GM23338 (cell line): ENCODE measurements around the gene SNX1. TPM values are rescaled to one million over a fixed set of nuclear protein-coding genes. Genes with fewer than 3 reads are reported as not detected.

Experiments
- ATAC-seq: fragments of 200-7000 bp; cut with Tn5 transposase; 3 replicates; pipeline ENCODE4 v1.9.1; 2020
- DNase-seq: peaks from one replicate; pipeline ENCODE4 v3.0.0-alpha.2; 2015; ENCODE audit warnings: low spot score
- H2AFZ ChIP-seq: fragments of 200-600 bp; sonication (generic); 2 replicates; pipeline ENCODE4 v1.8.0; 2016; ENCODE audit warnings: antibody characterized with exemption, mild to moderate bottlenecking, moderate library complexity
- H3F3A ChIP-seq: fragments of 200-600 bp; sonication (generic); replicated peaks from 2 replicates; pipeline ENCODE4 v1.8.0; 2017; ENCODE audit warnings: antibody characterized with exemption, mixed run types, low read depth
- H3K27ac ChIP-seq: fragments of 200-600 bp; sonication (generic); 2 replicates; pipeline ENCODE4 v1.6.1; 2016; ENCODE audit warnings: low read depth
- H3K27me3 ChIP-seq: fragments of 200-600 bp; sonication (generic); 2 replicates; pipeline ENCODE4 v1.8.0; 2016; ENCODE audit warnings: mild to moderate bottlenecking, mixed run types, moderate library complexity; ENCODE audit not compliant: insufficient read depth
- H3K36me3 ChIP-seq: fragments of 200-600 bp; sonication (generic); 2 replicates; pipeline ENCODE4 v1.8.0; 2016; ENCODE audit warnings: mild to moderate bottlenecking; ENCODE audit not compliant: insufficient read depth
- H3K4me1 ChIP-seq: fragments of 200-600 bp; sonication (generic); 2 replicates; pipeline ENCODE4 v1.8.0; 2016; ENCODE audit warnings: mild to moderate bottlenecking, moderate library complexity; ENCODE audit not compliant: insufficient read depth
- H3K4me2 ChIP-seq: fragments of 200-600 bp; sonication (generic); 2 replicates; pipeline ENCODE4 v1.7.1; 2017; ENCODE audit warnings: mixed run types
- H3K4me3 ChIP-seq: fragments of 200-600 bp; sonication (generic); 2 replicates; pipeline ENCODE4 v1.6.1; 2016; ENCODE audit warnings: mixed run types
- H3K79me2 ChIP-seq: fragments of 200-600 bp; sonication (generic); replicated peaks from 2 replicates; pipeline ENCODE4 v1.8.0; 2017; ENCODE audit warnings: mild to moderate bottlenecking; ENCODE audit not compliant: insufficient read depth
- H3K9me2 ChIP-seq: fragments of 200-600 bp; sonication (generic); 2 replicates; pipeline ENCODE4 v1.8.0; 2017; ENCODE audit not compliant: insufficient read depth
- H4K20me1 ChIP-seq: fragments of 200-600 bp; sonication (generic); replicated peaks from 2 replicates; pipeline ENCODE4 v1.8.0; 2017; ENCODE audit warnings: mild to moderate bottlenecking; ENCODE audit not compliant: insufficient read depth
- H3K27ac Mint-ChIP-seq: 2 replicates; pipeline ENCODE4 v1.8.0; 2020; ENCODE audit warnings: inconsistent platforms, mild to moderate bottlenecking, moderate library complexity, mixed read lengths
- H3K27me3 Mint-ChIP-seq: 3 replicates; pipeline ENCODE4 v1.8.0; 2022; ENCODE audit warnings: low read depth, mild to moderate bottlenecking, moderate library complexity, mixed read lengths, inconsistent platforms; ENCODE audit not compliant: insufficient read depth, poor library complexity
- H3K36me3 Mint-ChIP-seq: 3 replicates; pipeline ENCODE4 v1.8.0; 2021; ENCODE audit warnings: low read depth, mild to moderate bottlenecking, inconsistent platforms, moderate library complexity, mixed read lengths
- H3K4me1 Mint-ChIP-seq: 3 replicates; pipeline ENCODE4 v1.8.0; 2020; ENCODE audit warnings: mild to moderate bottlenecking, inconsistent platforms, mixed read lengths
- H3K4me3 Mint-ChIP-seq: 3 replicates; pipeline ENCODE4 v1.8.0; 2021; ENCODE audit warnings: moderate library complexity, mild to moderate bottlenecking, inconsistent platforms, mixed read lengths
- H3K9me3 Mint-ChIP-seq: 3 replicates; pipeline ENCODE4 v1.8.0; 2020; ENCODE audit warnings: moderate library complexity, mild to moderate bottlenecking, inconsistent platforms, mixed read lengths
- CREB1 ChIP-seq: fragments of 250-450 bp; sonication (Bioruptor Pico); IDR thresholded peaks from 2 replicates; pipeline ENCODE4 v1.5.0; 2020; ENCODE audit warnings: low read depth, mild to moderate bottlenecking, moderate library complexity
- EZH2 ChIP-seq: fragments of 200-600 bp; sonication (generic); IDR thresholded peaks from one replicate; pipeline ENCODE4 v1.8.0; 2017; ENCODE audit warnings: antibody characterized with exemption, mild to moderate bottlenecking, low read depth; ENCODE audit not compliant: unreplicated experiment
- EZH2phosphoT487 ChIP-seq: fragments of 200-600 bp; sonication (generic); IDR thresholded peaks from one replicate; pipeline ENCODE4 v1.8.1; 2018; ENCODE audit warnings: antibody characterized with exemption; ENCODE audit not compliant: unreplicated experiment
- JUNB ChIP-seq: IDR thresholded peaks from one replicate; pipeline ENCODE4 v1.6.1; 2016; ENCODE audit warnings: antibody characterized with exemption; ENCODE audit not compliant: unreplicated experiment
- NANOG ChIP-seq: IDR thresholded peaks from 2 replicates; pipeline ENCODE4 v1.6.1; 2016; ENCODE audit warnings: antibody characterized with exemption, borderline replicate concordance
- POLR2AphosphoS5 ChIP-seq: IDR thresholded peaks from 2 replicates; pipeline ENCODE4 v1.6.1; 2016; ENCODE audit warnings: antibody characterized with exemption, low read depth
- STAT1 ChIP-seq: IDR thresholded peaks from one replicate; pipeline ENCODE4 v1.6.1; 2016; ENCODE audit warnings: antibody characterized with exemption; ENCODE audit not compliant: unreplicated experiment
- ZNF114 ChIP-seq: fragments of 250-450 bp; sonication (Bioruptor Pico); IDR thresholded peaks from 2 replicates; pipeline ENCODE4 v1.5.0; 2020; ENCODE audit warnings: mild to moderate bottlenecking, moderate library complexity
- ZNF331 ChIP-seq: fragments of 250-450 bp; sonication (Bioruptor Pico); IDR thresholded peaks from 2 replicates; pipeline ENCODE4 v1.5.0; 2020; ENCODE audit warnings: low read depth, mild to moderate bottlenecking, moderate library complexity
- polyA plus RNA-seq: library from polyadenylated mRNA; unstranded; fragments of >200 nt; fragmentation: Nextera tagmentation; extraction: Ambion mirVana; gene quantifications from 2 replicates; pipeline ENCODE4 v1.2.1, GENCODE V29; 2016
- total RNA-seq: library from RNA; depleted of rRNA; stranded (reverse); fragments of >200 nt; shearing (Covaris generic); gene quantifications from 2 replicates; pipeline ENCODE4 v1.2.3, GENCODE V29; 2014
- TF ChIP-seq, protein P1 (sequence below): IDR thresholded peaks from one replicate; pipeline ENCODE4 v1.6.1; 2018; ENCODE audit warnings: antibody characterized with exemption; ENCODE audit not compliant: unreplicated experiment
- TF ChIP-seq, protein P2 (sequence below): IDR thresholded peaks from 2 replicates; pipeline ENCODE4 v1.6.1; 2016; ENCODE audit warnings: antibody characterized with exemption
- TF ChIP-seq, protein P3 (sequence below): fragments of 250-450 bp; sonication (Bioruptor Pico); IDR thresholded peaks from 2 replicates; pipeline ENCODE4 v1.5.0; 2020; ENCODE audit warnings: mild to moderate bottlenecking, moderate library complexity
- TF ChIP-seq, protein P4 (sequence below), 2 experiments: fragments of 200-600 bp in 1 of 2; sonication (generic) in 1 of 2; conservative IDR thresholded peaks; 2 replicates each; pipeline versions ENCODE4 v1.5.1 to v1.6.1; 2016 to 2017; ENCODE audit warnings: antibody characterized with exemption in 2 of 2, low read depth in 2 of 2, mild to moderate bottlenecking in 2 of 2, moderate library complexity in 1 of 2

SNX1 gene
- total and polyA plus RNA-seq, 2 experiments from 2014 or later = 33.3 to 33.8 TPM

DNA sequence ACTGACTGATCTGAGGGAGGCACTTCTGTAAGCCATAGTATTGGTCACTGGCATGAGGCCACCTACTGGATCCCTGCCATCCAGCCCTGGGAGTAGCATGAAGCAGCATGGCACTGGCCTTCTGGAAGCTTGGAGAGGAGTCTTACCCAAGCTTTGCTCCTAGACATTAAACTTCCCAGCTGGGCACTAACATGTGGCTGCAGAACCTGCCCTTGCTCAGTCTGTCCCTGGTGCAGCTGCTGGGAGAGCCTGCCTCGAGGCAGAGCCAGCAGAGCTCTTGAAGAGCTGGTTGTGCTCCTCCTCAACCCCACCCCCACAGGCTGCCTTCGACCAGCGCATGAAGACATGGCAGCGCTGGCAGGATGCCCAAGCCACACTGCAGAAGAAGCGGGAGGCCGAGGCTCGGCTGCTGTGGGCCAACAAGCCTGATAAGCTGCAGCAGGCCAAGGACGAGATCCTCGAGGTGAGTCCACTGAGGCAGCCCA, 38.6 kb downstream of the SNX1 start:
- no peaks in the 10 kb centered on the region; the same call in none of the 2 replicates for H4K20me1 ChIP-seq
- H3K27me3 ChIP-seq = no peaks in the 10 kb centered on the region
- ATAC-seq (no peak), DNase-seq (no peak)
- Mint-ChIP-seq H3K9me3 (no peaks in the 10 kb centered on the region), H3K4me1 (peaks cover 6% of the 10 kb centered on the region; the same call in 1 of the 3 replicates), H3K4me3 (no peak overlapping the region), H3K27me3 (peaks cover 4% of the 10 kb centered on the region), H3K36me3 (peaks cover 68% of the 10 kb centered on the region), H3K27ac (no peak overlapping the region)
- peaks cover 3% of the 10 kb centered on the region; the same call in 1 of the 2 replicates for H3K4me1 ChIP-seq
- no peaks in the 10 kb centered on the region for H3K9me2 ChIP-seq
- H3K27ac ChIP-seq = no peak overlapping the region
- no peak for TF ChIP-seq ZNF114
- TF ChIP-seq, protein P1, sequence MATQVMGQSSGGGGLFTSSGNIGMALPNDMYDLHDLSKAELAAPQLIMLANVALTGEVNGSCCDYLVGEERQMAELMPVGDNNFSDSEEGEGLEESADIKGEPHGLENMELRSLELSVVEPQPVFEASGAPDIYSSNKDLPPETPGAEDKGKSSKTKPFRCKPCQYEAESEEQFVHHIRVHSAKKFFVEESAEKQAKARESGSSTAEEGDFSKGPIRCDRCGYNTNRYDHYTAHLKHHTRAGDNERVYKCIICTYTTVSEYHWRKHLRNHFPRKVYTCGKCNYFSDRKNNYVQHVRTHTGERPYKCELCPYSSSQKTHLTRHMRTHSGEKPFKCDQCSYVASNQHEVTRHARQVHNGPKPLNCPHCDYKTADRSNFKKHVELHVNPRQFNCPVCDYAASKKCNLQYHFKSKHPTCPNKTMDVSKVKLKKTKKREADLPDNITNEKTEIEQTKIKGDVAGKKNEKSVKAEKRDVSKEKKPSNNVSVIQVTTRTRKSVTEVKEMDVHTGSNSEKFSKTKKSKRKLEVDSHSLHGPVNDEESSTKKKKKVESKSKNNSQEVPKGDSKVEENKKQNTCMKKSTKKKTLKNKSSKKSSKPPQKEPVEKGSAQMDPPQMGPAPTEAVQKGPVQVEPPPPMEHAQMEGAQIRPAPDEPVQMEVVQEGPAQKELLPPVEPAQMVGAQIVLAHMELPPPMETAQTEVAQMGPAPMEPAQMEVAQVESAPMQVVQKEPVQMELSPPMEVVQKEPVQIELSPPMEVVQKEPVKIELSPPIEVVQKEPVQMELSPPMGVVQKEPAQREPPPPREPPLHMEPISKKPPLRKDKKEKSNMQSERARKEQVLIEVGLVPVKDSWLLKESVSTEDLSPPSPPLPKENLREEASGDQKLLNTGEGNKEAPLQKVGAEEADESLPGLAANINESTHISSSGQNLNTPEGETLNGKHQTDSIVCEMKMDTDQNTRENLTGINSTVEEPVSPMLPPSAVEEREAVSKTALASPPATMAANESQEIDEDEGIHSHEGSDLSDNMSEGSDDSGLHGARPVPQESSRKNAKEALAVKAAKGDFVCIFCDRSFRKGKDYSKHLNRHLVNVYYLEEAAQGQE = no peak
- no peak for TF ChIP-seq JUNB
- TF ChIP-seq, protein P2, sequence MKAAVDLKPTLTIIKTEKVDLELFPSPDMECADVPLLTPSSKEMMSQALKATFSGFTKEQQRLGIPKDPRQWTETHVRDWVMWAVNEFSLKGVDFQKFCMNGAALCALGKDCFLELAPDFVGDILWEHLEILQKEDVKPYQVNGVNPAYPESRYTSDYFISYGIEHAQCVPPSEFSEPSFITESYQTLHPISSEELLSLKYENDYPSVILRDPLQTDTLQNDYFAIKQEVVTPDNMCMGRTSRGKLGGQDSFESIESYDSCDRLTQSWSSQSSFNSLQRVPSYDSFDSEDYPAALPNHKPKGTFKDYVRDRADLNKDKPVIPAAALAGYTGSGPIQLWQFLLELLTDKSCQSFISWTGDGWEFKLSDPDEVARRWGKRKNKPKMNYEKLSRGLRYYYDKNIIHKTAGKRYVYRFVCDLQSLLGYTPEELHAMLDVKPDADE = no peak
- no peak for TF ChIP-seq NANOG
- TF ChIP-seq EZH2phosphoT487 = no peak
- TF ChIP-seq, protein P3, sequence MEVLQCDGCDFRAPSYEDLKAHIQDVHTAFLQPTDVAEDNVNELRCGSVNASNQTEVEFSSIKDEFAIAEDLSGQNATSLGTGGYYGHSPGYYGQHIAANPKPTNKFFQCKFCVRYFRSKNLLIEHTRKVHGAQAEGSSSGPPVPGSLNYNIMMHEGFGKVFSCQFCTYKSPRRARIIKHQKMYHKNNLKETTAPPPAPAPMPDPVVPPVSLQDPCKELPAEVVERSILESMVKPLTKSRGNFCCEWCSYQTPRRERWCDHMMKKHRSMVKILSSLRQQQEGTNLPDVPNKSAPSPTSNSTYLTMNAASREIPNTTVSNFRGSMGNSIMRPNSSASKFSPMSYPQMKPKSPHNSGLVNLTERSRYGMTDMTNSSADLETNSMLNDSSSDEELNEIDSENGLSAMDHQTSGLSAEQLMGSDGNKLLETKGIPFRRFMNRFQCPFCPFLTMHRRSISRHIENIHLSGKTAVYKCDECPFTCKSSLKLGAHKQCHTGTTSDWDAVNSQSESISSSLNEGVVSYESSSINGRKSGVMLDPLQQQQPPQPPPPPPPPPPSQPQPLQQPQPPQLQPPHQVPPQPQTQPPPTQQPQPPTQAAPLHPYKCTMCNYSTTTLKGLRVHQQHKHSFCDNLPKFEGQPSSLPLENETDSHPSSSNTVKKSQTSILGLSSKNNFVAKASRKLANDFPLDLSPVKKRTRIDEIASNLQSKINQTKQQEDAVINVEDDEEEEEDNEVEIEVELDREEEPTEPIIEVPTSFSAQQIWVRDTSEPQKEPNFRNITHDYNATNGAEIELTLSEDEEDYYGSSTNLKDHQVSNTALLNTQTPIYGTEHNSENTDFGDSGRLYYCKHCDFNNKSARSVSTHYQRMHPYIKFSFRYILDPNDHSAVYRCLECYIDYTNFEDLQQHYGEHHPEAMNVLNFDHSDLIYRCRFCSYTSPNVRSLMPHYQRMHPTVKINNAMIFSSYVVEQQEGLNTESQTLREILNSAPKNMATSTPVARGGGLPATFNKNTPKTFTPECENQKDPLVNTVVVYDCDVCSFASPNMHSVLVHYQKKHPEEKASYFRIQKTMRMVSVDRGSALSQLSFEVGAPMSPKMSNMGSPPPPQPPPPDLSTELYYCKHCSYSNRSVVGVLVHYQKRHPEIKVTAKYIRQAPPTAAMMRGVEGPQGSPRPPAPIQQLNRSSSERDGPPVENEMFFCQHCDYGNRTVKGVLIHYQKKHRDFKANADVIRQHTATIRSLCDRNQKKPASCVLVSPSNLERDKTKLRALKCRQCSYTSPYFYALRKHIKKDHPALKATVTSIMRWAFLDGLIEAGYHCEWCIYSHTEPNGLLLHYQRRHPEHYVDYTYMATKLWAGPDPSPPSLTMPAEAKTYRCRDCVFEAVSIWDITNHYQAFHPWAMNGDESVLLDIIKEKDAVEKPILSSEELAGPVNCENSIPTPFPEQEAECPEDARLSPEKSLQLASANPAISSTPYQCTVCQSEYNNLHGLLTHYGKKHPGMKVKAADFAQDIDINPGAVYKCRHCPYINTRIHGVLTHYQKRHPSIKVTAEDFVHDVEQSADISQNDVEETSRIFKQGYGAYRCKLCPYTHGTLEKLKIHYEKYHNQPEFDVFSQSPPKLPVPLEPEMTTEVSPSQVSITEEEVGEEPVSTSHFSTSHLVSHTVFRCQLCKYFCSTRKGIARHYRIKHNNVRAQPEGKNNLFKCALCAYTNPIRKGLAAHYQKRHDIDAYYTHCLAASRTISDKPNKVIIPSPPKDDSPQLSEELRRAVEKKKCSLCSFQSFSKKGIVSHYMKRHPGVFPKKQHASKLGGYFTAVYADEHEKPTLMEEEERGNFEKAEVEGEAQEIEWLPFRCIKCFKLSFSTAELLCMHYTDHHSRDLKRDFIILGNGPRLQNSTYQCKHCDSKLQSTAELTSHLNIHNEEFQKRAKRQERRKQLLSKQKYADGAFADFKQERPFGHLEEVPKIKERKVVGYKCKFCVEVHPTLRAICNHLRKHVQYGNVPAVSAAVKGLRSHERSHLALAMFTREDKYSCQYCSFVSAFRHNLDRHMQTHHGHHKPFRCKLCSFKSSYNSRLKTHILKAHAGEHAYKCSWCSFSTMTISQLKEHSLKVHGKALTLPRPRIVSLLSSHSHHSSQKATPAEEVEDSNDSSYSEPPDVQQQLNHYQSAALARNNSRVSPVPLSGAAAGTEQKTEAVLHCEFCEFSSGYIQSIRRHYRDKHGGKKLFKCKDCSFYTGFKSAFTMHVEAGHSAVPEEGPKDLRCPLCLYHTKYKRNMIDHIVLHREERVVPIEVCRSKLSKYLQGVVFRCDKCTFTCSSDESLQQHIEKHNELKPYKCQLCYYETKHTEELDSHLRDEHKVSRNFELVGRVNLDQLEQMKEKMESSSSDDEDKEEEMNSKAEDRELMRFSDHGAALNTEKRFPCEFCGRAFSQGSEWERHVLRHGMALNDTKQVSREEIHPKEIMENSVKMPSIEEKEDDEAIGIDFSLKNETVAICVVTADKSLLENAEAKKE (CRISPR knock-in tag) = no peak
- TF ChIP-seq ZNF331 = no peak
- no peak for TF ChIP-seq CREB1
- no peak for TF ChIP-seq STAT1
- no peak for TF ChIP-seq EZH2
- no peak for TF ChIP-seq POLR2AphosphoS5
- TF ChIP-seq, protein P4, sequence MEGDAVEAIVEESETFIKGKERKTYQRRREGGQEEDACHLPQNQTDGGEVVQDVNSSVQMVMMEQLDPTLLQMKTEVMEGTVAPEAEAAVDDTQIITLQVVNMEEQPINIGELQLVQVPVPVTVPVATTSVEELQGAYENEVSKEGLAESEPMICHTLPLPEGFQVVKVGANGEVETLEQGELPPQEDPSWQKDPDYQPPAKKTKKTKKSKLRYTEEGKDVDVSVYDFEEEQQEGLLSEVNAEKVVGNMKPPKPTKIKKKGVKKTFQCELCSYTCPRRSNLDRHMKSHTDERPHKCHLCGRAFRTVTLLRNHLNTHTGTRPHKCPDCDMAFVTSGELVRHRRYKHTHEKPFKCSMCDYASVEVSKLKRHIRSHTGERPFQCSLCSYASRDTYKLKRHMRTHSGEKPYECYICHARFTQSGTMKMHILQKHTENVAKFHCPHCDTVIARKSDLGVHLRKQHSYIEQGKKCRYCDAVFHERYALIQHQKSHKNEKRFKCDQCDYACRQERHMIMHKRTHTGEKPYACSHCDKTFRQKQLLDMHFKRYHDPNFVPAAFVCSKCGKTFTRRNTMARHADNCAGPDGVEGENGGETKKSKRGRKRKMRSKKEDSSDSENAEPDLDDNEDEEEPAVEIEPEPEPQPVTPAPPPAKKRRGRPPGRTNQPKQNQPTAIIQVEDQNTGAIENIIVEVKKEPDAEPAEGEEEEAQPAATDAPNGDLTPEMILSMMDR (conservative IDR thresholded peaks at IDR 0.05; ENCODE audit: low read depth in 2 of 2) = no peak
- no peak overlapping the region for H3K4me2 ChIP-seq
- H2AFZ ChIP-seq = no peak overlapping the region
- H3K4me3 ChIP-seq = no peak overlapping the region
- peaks cover 9% of the 10 kb centered on the region; the same call in 1 of the 2 replicates for H3F3A ChIP-seq
- H3K79me2 ChIP-seq = no peaks in the 10 kb centered on the region
- H3K36me3 ChIP-seq = peaks cover 18% of the 10 kb centered on the region; the same call in 1 of the 2 replicates
